Measurements from ENCODE around the gene MLLT1.

MLLT1 gene

DNA sequence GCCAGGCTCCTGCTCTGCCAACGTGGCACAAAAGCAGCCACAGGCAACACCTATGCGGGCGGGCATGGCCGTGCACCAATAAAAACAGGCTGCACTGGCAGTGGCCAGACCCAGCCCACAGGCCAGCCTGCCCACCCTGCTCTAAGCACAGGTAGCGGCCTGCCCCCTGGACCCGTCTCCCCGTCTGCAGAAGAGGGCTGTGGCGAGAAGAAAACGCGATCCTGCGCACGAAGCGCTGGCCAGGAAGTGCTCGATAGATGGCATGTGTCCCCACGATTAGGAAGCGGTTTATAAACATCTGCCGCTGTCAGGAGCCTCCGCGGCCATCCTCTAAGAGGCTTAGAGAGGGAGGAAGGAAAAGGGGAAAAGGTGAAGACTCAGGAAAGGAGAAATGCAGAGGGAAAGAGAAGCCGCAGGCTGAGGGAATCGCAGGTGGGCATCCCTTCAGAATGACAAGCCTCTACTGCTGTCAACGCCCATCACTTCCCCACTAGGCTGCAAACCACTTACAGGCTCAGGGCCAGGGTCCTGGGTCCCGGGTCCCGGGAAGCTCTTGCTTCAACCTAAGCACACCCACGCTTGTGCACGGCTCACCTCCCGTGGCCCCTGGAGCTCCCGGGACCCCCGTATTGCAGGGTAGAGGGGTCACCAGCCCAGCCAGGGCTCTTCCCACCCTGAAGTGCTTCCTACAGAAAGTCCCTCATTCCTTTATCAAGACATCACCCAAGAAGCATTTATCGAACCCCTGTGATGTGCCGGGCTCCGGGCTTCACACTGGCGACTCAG is 10.5 kb downstream of the MLLT1 start:
- Mint-ChIP-seq H3K4me1 (peaks cover 32% of the 10 kb centered on the region), H3K27ac (no peak overlapping the region), H3K27me3 (no peaks in the 10 kb centered on the region), H3K4me3 (no peak overlapping the region), H3K36me3 (peaks cover 75% of the 10 kb centered on the region), H3K9me3 (no peaks in the 10 kb centered on the region)
- ATAC-seq: no peak

GRCh38 chr19:6268382-6268771 is 11.4 kb downstream of the MLLT1 start:
- no peaks in the 10 kb centered on the region for H3K9me3 Mint-ChIP-seq
- H3K27ac Mint-ChIP-seq: no peak overlapping the region
- peaks cover 27% of the 10 kb centered on the region for H3K4me1 Mint-ChIP-seq
- ATAC-seq: no peak
- H3K36me3 Mint-ChIP-seq: peaks cover 83% of the 10 kb centered on the region
- H3K4me3 Mint-ChIP-seq: no peak overlapping the region
- H3K27me3 Mint-ChIP-seq: no peaks in the 10 kb centered on the region

DNA sequence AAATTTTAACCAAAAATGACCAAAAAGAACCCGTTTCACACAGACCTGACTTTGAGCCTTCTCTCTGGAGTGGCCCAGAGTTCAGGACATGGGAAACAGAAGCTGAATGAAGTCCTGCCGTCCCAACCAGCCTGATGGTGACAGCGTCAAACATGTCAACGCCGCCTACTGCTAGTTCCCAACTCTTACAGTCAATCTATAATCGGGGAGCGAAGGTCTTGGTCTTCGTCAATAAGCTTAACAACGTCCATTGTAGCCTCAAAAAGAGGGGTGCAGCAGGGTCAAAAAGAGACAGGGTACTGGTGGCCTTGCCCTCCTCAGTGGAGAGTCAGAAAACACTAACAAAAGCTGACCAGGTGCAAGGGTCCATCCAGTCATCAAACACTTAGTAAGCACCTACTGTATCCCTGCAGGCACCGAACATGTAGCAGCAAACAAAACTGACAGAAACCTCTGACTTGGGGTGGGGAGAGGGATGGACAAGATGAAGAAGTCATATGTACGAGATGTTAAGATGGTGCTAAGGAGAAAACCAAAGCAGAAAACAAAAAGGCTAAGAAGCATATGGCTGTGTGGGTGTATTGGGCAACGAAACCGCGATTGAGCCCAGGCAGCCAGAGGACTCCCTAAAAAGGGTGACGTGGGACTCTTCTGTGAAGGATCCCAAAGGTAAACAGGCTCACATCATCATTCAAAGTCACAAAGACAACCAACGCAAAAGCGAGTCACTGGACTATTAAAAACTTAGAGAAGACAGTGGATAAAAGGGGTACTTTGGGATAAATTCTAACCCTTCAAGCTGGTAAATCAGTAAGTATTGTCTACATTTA is 12.0 kb downstream of the MLLT1 start:
- peaks cover 21% of the 10 kb centered on the region for H3K4me1 Mint-ChIP-seq
- no peaks in the 10 kb centered on the region for H3K9me3 Mint-ChIP-seq
- no peak overlapping the region for H3K4me3 Mint-ChIP-seq
- H3K27ac Mint-ChIP-seq: no peak overlapping the region
- peaks cover 84% of the 10 kb centered on the region for H3K36me3 Mint-ChIP-seq
- no peak for ATAC-seq
- no peaks in the 10 kb centered on the region for H3K27me3 Mint-ChIP-seq

DNA sequence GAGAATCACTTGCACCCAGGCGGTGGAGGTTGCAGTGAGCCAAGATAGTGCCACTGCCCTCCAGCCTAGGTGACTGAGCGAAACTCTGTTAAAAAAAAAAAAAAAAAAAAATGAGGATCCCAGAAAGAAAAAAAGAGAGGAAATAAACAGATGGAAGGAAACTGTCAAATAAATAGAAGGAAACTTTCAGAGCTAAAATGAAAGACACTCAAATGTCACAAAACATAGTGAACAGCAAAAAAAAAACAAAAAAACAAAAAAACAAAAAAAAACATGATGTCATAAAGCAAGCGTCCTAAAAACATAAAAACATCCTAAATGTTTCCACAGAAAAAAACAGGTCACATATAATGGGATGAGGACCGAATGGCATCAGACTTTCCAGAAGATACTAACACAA is 15.0 kb downstream of the MLLT1 start:
- H3K9me3 Mint-ChIP-seq: no peaks in the 10 kb centered on the region
- ATAC-seq: no peak
- peaks cover 78% of the 10 kb centered on the region for H3K36me3 Mint-ChIP-seq
- no peak overlapping the region for H3K4me3 Mint-ChIP-seq
- H3K27me3 Mint-ChIP-seq: no peaks in the 10 kb centered on the region
- peaks cover 11% of the 10 kb centered on the region for H3K4me1 Mint-ChIP-seq
- no peak overlapping the region for H3K27ac Mint-ChIP-seq

DNA sequence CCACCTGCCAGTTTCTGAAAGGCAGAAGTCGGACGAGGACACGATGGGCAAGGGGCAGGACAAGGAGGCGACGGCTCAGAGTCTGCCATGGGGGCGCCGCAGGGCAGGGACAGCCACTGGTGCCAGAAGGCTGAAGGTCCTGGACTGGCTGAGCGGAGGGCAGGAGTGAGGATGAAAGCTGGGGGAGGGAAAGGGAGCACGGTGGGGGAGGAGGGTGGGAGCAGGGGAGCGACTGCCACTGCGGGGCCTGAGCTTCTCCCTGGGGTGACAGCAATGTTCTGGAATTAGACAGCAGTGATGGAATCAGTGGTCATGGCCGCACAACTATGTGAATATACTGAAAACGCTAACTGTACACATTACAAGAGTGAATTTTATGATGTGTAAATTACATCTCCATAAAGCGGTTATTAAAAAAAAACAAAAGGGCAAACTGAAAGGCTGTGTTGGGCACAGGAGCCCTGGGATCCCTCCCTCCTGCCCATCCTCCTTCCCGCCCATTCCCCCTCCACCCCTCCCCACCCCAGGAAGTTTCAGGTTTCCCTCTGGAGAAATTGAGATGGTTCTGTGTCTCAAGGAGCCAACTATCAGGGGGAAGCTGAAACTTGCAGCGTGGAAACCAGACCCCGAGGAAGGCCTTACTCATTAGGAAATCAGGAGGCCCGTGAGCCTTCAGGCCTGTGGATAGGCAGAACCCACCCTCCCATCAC is 15.9 kb downstream of the MLLT1 start:
- peaks cover 74% of the 10 kb centered on the region for H3K36me3 Mint-ChIP-seq
- H3K4me3 Mint-ChIP-seq: no peak overlapping the region
- H3K27ac Mint-ChIP-seq: no peak overlapping the region
- H3K4me1 Mint-ChIP-seq: peaks cover 10% of the 10 kb centered on the region
- H3K27me3 Mint-ChIP-seq: no peaks in the 10 kb centered on the region
- H3K9me3 Mint-ChIP-seq: no peaks in the 10 kb centered on the region
- no peak for ATAC-seq

DNA sequence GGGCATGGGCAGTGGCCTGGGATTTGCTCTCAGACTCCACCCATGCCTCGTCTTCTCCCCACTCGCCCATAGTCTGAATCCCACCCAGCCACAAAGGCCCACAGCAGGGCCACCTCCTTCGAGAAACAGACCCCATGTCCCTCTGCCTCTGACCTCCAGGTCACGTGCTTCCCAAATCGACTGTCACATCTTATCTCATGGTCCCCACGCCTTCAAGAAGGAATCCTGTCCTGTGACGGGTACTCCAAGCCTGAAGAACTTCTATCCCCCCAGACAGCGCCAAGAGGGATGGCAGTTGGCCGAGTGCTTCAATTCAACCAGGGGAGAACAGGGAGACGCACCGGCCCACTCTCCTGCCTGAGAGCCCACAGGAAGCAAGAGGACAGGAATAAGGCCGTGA is 16.5 kb downstream of the MLLT1 start:
- Mint-ChIP-seq H3K27me3 (no peaks in the 10 kb centered on the region), H3K4me1 (peaks cover 16% of the 10 kb centered on the region), H3K4me3 (no peak overlapping the region), H3K9me3 (no peaks in the 10 kb centered on the region), H3K36me3 (peaks cover 74% of the 10 kb centered on the region), H3K27ac (no peak overlapping the region)
- ATAC-seq: no peak

DNA sequence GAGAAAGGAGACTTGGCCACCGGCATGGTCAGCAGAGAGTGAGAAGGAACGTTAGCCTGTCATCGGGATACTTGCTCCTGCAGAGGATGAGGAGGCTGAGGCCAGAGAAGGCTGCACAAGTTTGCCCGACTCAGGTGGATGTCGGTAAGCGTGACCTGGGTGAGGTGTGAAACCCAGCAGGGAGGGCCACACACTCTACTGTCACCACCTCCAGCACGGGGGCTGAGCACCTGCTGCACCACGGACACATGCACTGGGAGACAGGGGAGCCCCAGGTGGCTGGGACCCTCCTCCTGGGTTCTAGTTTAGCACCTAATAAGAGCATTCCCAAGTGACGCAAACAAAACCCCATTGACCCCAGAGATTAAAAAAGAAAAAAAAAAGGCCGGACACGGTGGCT is 17.3 kb downstream of the MLLT1 start:
- no peak overlapping the region for H3K27ac Mint-ChIP-seq
- H3K9me3 Mint-ChIP-seq: no peaks in the 10 kb centered on the region
- peaks cover 24% of the 10 kb centered on the region for H3K4me1 Mint-ChIP-seq
- peaks cover 74% of the 10 kb centered on the region for H3K36me3 Mint-ChIP-seq
- no peak overlapping the region for H3K4me3 Mint-ChIP-seq
- no peaks in the 10 kb centered on the region for H3K27me3 Mint-ChIP-seq
- no peak for ATAC-seq

- Mint-ChIP-seq H3K4me1 (peaks cover 30% of the 10 kb centered on the region), H3K36me3 (peaks cover 74% of the 10 kb centered on the region), H3K27me3 (no peaks in the 10 kb centered on the region), H3K4me3 (no peak overlapping the region), H3K9me3 (no peaks in the 10 kb centered on the region), H3K27ac (no peak overlapping the region)
- ATAC-seq: no peak
Observed at GRCh38 chr19:6261883-6262282, 17.9 kb downstream of the MLLT1 start.

GRCh38 chr19:6260912-6261650 is 18.7 kb downstream of the MLLT1 start:
- no peaks in the 10 kb centered on the region for H3K27me3 Mint-ChIP-seq
- H3K9me3 Mint-ChIP-seq: no peaks in the 10 kb centered on the region
- H3K4me1 Mint-ChIP-seq: peaks cover 28% of the 10 kb centered on the region
- H3K27ac Mint-ChIP-seq: no peak overlapping the region
- no peak overlapping the region for H3K4me3 Mint-ChIP-seq
- ATAC-seq: no peak
- H3K36me3 Mint-ChIP-seq: peaks cover 71% of the 10 kb centered on the region

- no peak for ATAC-seq
- Mint-ChIP-seq H3K27ac (no peak overlapping the region), H3K4me1 (peaks cover 28% of the 10 kb centered on the region), H3K4me3 (no peak overlapping the region), H3K36me3 (peaks cover 73% of the 10 kb centered on the region), H3K9me3 (no peaks in the 10 kb centered on the region), H3K27me3 (no peaks in the 10 kb centered on the region)
Observed at GRCh38 chr19:6260376-6260775, 19.4 kb downstream of the MLLT1 start.

GRCh38 chr19:6259312-6259861 is 20.4 kb downstream of the MLLT1 start:
- Mint-ChIP-seq H3K27ac (peak overlapping the region; percentile 81), H3K36me3 (peaks cover 73% of the 10 kb centered on the region), H3K4me3 (no peak overlapping the region), H3K4me1 (peaks cover 34% of the 10 kb centered on the region), H3K27me3 (no peaks in the 10 kb centered on the region), H3K9me3 (no peaks in the 10 kb centered on the region)
- ATAC-seq: no peak

DNA sequence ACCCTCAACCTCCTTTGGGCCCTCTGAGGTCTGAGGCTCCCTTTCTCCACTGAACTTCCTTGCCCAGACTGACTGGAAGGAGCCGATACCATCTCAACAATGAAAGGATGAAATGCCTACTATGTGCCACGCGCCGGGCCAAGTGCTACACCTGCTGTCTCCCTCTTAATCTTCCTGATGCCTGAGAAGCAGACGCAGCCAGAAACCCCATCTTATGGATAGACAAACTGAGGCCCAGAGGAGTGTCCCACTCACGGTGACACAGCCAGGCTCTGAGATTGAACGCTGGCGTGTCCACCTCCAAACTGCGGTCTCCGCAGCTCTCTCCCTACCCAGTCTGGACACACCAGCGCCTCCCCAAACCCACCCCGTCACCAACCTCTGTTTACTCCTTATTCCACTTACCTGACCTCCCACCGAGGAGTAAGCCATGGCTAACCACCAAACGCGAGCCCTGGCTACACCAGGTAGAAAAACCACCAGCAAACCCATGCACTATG is 20.9 kb downstream of the MLLT1 start:
- Mint-ChIP-seq H3K27me3 (no peaks in the 10 kb centered on the region), H3K36me3 (peaks cover 72% of the 10 kb centered on the region), H3K4me1 (peaks cover 38% of the 10 kb centered on the region), H3K4me3 (no peak overlapping the region), H3K9me3 (no peaks in the 10 kb centered on the region), H3K27ac (peak overlapping the region; percentile 81)
- no peak for ATAC-seq

GRCh38 chr19:6253954-6254733 is 25.6 kb downstream of the MLLT1 start:
- peaks cover 61% of the 10 kb centered on the region for H3K4me1 Mint-ChIP-seq
- H3K9me3 Mint-ChIP-seq: no peaks in the 10 kb centered on the region
- H3K27me3 Mint-ChIP-seq: no peaks in the 10 kb centered on the region
- no peak for ATAC-seq
- H3K4me3 Mint-ChIP-seq: no peak overlapping the region
- H3K36me3 Mint-ChIP-seq: peaks cover 74% of the 10 kb centered on the region
- H3K27ac Mint-ChIP-seq: no peak overlapping the region

DNA sequence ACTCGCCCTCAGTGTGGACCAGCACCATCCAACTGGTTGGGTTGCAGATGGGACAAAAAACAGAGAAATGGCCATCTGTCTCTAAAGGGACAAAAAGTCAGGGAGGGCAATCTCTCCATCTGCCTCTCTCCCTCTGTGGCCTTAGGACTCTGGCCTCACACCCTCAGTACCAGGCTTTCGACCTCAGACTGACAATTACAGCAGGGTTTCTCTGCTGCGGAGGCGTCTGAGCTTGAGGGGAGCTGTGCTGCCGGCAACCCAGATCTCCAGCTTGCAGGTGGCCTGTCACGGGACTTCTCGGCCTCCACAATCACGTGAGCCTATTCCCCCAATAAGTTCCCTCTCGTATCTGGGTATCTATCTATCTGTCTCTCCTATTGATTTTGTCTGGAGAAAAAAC is 27.7 kb downstream of the MLLT1 start:
- Mint-ChIP-seq H3K36me3 (peaks cover 61% of the 10 kb centered on the region), H3K27ac (no peak overlapping the region), H3K9me3 (no peaks in the 10 kb centered on the region), H3K4me3 (no peak overlapping the region), H3K27me3 (no peaks in the 10 kb centered on the region), H3K4me1 (peaks cover 61% of the 10 kb centered on the region)
- ATAC-seq: no peak
